Cerebellar cortex (tissue), 1 donor: ENCODE data around the gene SFTPB.

Experiments
- DNase-seq: peaks from one replicate; pipeline ENCODE4 v3.0.0-alpha.2; 2015; ENCODE audit warnings: low spot score

The SFTPB gene

GRCh38 chr2:85611705-85612587, 56.1 kb downstream of the SFTPB start, which contains the start of gene C2orf68:
Gene C2orf68, minus strand, starts transcription at chr2:85612066. Its CDS starts 82 bp downstream, at chr2:85611984.
- DNase-seq = peak; percentile 91

- DNase-seq = no peak
These were observed 56.7 kb downstream of the SFTPB start for GRCh38 chr2:85611217-85611704.
